ENCODE data around the gene F13A1.

F13A1 gene

GRCh38 chr6:6350696-6351095 is 30.2 kb upstream of the F13A1 start:
- no peak overlapping the region for H3K9ac ChIP-seq (ENCODE audit: low read length in 2 of 2)
- no peak overlapping the region for H3K27ac ChIP-seq (ENCODE audit: low read length)
- H3K4me1 ChIP-seq (ENCODE audit: control insufficient read depth, insufficient read depth, low read length) = no peaks in the 10 kb centered on the region
- no peaks in the 10 kb centered on the region for H3K36me3 ChIP-seq (ENCODE audit: control insufficient read depth in 2 of 2, insufficient read depth in 2 of 2, low read length in 2 of 2)
- H3K9me3 ChIP-seq (ENCODE audit: control insufficient read depth in 2 of 2, low read length in 2 of 2) = no peaks in the 10 kb centered on the region
- H3K4me3 ChIP-seq (ENCODE audit: low read length in 2 of 2) = no peak overlapping the region
- peaks cover 0 to 2% of the 10 kb centered on the region in 2 donors for H3K27me3 ChIP-seq (ENCODE audit: control insufficient read depth in 1 of 2, insufficient read depth in 2 of 2, low read length in 2 of 2)

DNA sequence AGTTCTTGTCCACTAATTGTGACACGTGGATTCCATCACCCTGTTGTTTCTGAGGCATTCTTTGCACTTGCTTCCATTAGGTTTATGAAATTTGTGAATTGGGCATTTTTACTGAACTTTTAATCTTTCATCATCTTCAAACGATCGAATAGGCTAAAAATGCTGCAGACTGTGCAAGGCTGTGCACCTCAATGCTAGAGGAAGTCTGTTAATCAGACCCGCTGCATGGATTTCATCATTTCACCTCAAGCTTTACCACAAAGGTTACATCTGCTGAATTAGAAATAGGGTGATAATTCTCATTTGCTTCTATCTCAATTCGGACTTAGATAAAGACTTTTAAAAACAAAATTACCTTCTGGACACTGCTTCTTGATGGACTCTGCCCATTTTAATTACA is 27.8 kb upstream of the F13A1 start:
- no peak overlapping the region for H3K9ac ChIP-seq (ENCODE audit: low read length in 2 of 2)
- H3K27me3 ChIP-seq (ENCODE audit: control insufficient read depth in 1 of 2, insufficient read depth in 2 of 2, low read length in 2 of 2) = no peaks in the 10 kb centered on the region
- H3K4me3 ChIP-seq (ENCODE audit: low read length in 2 of 2) = no peak overlapping the region
- H3K4me1 ChIP-seq (ENCODE audit: control insufficient read depth, insufficient read depth, low read length) = no peaks in the 10 kb centered on the region
- H3K9me3 ChIP-seq (ENCODE audit: control insufficient read depth in 2 of 2, low read length in 2 of 2) = no peaks in the 10 kb centered on the region
- H3K36me3 ChIP-seq (ENCODE audit: control insufficient read depth in 2 of 2, insufficient read depth in 2 of 2, low read length in 2 of 2) = no peaks in the 10 kb centered on the region
- no peak overlapping the region for H3K27ac ChIP-seq (ENCODE audit: low read length)

DNA sequence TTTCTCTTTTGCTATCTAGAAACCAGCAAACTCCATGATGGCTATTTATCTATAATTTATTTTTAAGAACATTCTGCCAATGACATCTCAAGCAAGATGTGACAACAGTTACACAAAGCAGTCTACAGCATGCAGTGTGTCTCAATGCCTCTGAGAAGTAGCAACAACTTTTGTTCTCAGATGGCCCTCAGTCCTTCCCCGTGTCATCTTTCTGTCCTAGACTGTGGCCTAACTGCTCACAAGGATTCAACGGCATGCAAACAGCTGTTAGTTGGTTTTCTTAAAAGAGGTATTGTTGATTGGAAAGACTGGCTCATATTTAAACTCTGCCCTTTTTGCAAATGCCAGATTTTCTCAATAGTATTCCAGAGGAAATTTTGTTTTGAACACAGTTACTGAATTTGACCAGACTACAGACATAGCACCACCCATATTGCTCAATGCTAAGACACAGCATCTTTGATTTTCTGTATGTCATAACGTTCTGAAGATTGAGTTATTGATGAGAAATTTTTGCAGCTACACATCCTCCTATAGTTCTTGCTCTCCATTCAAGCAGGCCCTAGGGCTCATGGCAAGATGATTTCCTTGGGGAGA is 26.1 kb upstream of the F13A1 start:
- Histone ChIP-seq H3K9ac (ENCODE audit: low read length in 2 of 2) (no peak overlapping the region), H3K27me3 (ENCODE audit: control insufficient read depth in 1 of 2, insufficient read depth in 2 of 2, low read length in 2 of 2) (no peaks in the 10 kb centered on the region), H3K9me3 (ENCODE audit: control insufficient read depth in 2 of 2, low read length in 2 of 2) (no peaks in the 10 kb centered on the region), H3K4me3 (ENCODE audit: low read length in 2 of 2) (no peak overlapping the region), H3K4me1 (ENCODE audit: control insufficient read depth, insufficient read depth, low read length) (no peaks in the 10 kb centered on the region), H3K27ac (ENCODE audit: low read length) (no peak overlapping the region), H3K36me3 (ENCODE audit: control insufficient read depth in 2 of 2, insufficient read depth in 2 of 2, low read length in 2 of 2) (no peaks in the 10 kb centered on the region)

DNA sequence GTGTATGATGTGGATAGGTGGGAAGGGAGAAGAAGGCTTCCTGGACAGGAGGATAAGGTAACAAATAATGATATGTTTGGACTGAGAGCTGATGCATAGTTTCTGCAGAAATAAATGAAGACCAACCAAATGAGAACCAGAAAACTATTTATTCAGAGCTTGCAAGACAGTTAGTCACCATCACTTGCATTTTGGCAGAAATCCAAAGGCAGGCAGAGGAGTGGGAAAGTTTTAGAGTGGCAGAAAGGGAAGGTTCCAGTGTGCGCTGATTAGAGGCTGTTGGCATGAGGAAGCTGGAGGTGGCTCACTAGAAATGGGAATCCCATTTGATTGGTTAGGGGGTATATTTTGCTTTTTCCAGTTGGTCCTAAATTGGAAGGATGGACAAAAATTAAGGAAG is 13.0 kb upstream of the F13A1 start:
- Histone ChIP-seq H3K4me1 (ENCODE audit: control insufficient read depth, insufficient read depth, low read length) (peaks cover 2% of the 10 kb centered on the region), H3K4me3 (ENCODE audit: low read length in 2 of 2) (no peak overlapping the region), H3K9ac (ENCODE audit: low read length in 2 of 2) (no peak overlapping the region), H3K36me3 (ENCODE audit: control insufficient read depth in 2 of 2, insufficient read depth in 2 of 2, low read length in 2 of 2) (no peaks in the 10 kb centered on the region), H3K27me3 (ENCODE audit: control insufficient read depth in 1 of 2, insufficient read depth in 2 of 2, low read length in 2 of 2) (no peaks in the 10 kb centered on the region), H3K9me3 (ENCODE audit: control insufficient read depth in 2 of 2, low read length in 2 of 2) (peaks cover 0 to 4% of the 10 kb centered on the region in 2 donors), H3K27ac (ENCODE audit: low read length) (no peak overlapping the region)

DNA sequence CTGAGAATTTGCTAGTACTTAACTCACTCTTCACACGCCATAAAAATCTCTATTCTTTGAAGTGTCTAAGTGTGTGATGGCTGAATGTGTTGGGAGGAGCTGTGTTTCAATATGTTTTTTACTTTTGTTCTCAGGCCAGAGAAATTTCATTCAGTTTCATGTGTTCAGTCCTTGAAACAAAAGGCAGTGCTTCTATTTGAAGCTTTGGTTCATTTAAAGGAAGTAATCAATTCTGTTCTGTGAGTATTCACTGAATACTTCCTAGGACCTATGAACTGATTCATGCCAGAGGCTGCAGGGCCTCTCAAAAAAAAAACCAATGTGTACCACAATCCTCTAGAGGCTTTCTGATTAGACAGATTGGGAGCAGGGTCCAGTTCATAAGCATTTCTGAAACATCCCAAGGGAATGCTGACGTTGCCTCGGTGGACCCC is 12.4 kb upstream of the F13A1 start:
- Histone ChIP-seq H3K27ac (ENCODE audit: low read length) (no peak overlapping the region), H3K4me3 (ENCODE audit: low read length in 2 of 2) (no peak overlapping the region), H3K4me1 (ENCODE audit: control insufficient read depth, insufficient read depth, low read length) (peaks cover 2% of the 10 kb centered on the region), H3K9me3 (ENCODE audit: control insufficient read depth in 2 of 2, low read length in 2 of 2) (peaks cover 0 to 4% of the 10 kb centered on the region in 2 donors), H3K27me3 (ENCODE audit: control insufficient read depth in 1 of 2, insufficient read depth in 2 of 2, low read length in 2 of 2) (no peaks in the 10 kb centered on the region), H3K36me3 (ENCODE audit: control insufficient read depth in 2 of 2, insufficient read depth in 2 of 2, low read length in 2 of 2) (no peaks in the 10 kb centered on the region), H3K9ac (ENCODE audit: low read length in 2 of 2) (no peak overlapping the region)

DNA sequence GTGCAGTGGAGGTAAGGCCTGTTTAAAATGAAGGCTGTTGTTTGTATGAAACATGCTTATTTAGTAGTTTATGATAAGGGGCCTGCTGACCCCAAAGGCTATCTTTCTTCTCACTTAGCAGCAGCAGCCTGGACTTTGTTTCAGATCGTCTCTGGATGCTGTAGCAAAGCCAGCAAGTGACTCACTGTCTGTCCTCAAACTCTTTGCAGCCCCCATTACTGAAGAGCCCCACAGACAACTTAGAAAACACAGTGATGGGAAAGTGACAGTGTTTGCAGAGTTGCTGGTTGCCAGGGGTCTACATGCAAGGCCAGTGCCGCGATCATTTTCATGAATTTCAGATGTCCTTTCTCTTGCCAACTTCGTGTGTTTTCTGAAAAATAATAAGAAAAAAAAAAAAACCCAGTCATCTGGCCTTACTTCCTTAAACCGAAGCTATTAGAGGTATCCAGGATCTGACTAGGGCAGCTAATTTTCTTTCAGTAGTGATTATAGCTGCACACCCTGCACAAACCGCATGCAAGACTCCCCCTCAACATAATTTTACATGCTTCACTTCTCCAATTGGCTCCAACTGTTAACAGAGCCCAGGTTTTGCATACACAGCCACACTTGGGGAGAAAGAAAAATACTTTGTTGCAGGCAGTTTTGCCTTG is 11.6 kb upstream of the F13A1 start:
- H3K4me3 ChIP-seq (ENCODE audit: low read length in 2 of 2) = no peak overlapping the region
- H3K27me3 ChIP-seq (ENCODE audit: control insufficient read depth in 1 of 2, insufficient read depth in 2 of 2, low read length in 2 of 2) = no peaks in the 10 kb centered on the region
- peaks cover 0 to 4% of the 10 kb centered on the region in 2 donors for H3K9me3 ChIP-seq (ENCODE audit: control insufficient read depth in 2 of 2, low read length in 2 of 2)
- no peaks in the 10 kb centered on the region for H3K36me3 ChIP-seq (ENCODE audit: control insufficient read depth in 2 of 2, insufficient read depth in 2 of 2, low read length in 2 of 2)
- H3K4me1 ChIP-seq (ENCODE audit: control insufficient read depth, insufficient read depth, low read length) = peaks cover 2% of the 10 kb centered on the region
- no peak overlapping the region for H3K9ac ChIP-seq (ENCODE audit: low read length in 2 of 2)
- H3K27ac ChIP-seq (ENCODE audit: low read length) = no peak overlapping the region

- no peaks in the 10 kb centered on the region for H3K36me3 ChIP-seq (ENCODE audit: control insufficient read depth in 2 of 2, insufficient read depth in 2 of 2, low read length in 2 of 2)
- no peaks in the 10 kb centered on the region for H3K27me3 ChIP-seq (ENCODE audit: control insufficient read depth in 1 of 2, insufficient read depth in 2 of 2, low read length in 2 of 2)
- H3K9me3 ChIP-seq (ENCODE audit: control insufficient read depth in 2 of 2, low read length in 2 of 2) = peaks cover 0 to 4% of the 10 kb centered on the region in 2 donors
- H3K27ac ChIP-seq (ENCODE audit: low read length) = no peak overlapping the region
- no peak overlapping the region for H3K4me3 ChIP-seq (ENCODE audit: low read length in 2 of 2)
- peaks cover 2% of the 10 kb centered on the region for H3K4me1 ChIP-seq (ENCODE audit: control insufficient read depth, insufficient read depth, low read length)
- no peak overlapping the region for H3K9ac ChIP-seq (ENCODE audit: low read length in 2 of 2)
Measured at GRCh38 chr6:6331393-6331792, 10.9 kb upstream of the F13A1 start.

DNA sequence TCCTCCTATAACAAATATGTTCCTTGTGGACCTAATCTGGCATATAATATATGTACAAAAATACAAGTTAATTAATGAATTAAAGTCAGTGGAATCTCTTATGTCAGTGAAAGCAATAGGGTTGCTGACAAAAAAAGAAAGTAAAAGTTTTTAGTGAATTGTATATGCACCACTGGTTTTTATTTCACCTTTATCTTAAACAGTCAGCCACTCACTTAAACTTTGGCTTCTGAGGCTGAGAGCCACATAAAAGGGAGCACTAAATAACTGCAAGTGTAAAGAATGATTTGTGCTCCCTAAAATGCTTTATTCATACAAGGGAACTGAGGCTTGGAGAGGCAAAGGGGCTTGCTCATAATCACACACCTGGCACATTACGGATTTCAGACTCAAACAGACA is 9.9 kb upstream of the F13A1 start:
- Histone ChIP-seq H3K27me3 (ENCODE audit: control insufficient read depth in 1 of 2, insufficient read depth in 2 of 2, low read length in 2 of 2) (no peaks in the 10 kb centered on the region), H3K4me1 (ENCODE audit: control insufficient read depth, insufficient read depth, low read length) (peaks cover 2% of the 10 kb centered on the region), H3K9me3 (ENCODE audit: control insufficient read depth in 2 of 2, low read length in 2 of 2) (peaks cover 0 to 4% of the 10 kb centered on the region in 2 donors), H3K9ac (ENCODE audit: low read length in 2 of 2) (no peak overlapping the region), H3K27ac (ENCODE audit: low read length) (no peak overlapping the region), H3K4me3 (ENCODE audit: low read length in 2 of 2) (no peak overlapping the region), H3K36me3 (ENCODE audit: control insufficient read depth in 2 of 2, insufficient read depth in 2 of 2, low read length in 2 of 2) (no peaks in the 10 kb centered on the region)

DNA sequence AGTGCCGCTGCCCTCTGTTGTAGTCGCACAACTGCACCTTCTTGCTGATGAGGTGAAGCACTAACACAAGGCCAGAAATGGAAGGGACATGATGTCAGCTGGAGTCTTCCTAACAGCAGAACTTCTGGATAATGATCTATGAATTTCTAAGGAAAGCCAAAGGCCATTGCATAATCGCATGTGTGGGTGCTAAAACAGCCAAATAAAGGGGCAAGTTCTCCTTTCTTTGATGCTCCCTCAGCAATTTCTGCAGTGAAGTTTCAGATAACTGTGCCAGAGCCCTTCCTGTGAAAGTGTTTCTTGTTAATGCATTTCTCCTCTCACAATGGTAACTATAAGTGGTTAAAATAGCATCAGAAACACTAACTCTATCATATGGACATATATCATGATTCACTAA is 8.0 kb upstream of the F13A1 start:
- Histone ChIP-seq H3K4me3 (ENCODE audit: low read length in 2 of 2) (no peak overlapping the region), H3K9ac (ENCODE audit: low read length in 2 of 2) (no peak overlapping the region), H3K9me3 (ENCODE audit: control insufficient read depth in 2 of 2, low read length in 2 of 2) (peaks cover 0 to 4% of the 10 kb centered on the region in 2 donors), H3K36me3 (ENCODE audit: control insufficient read depth in 2 of 2, insufficient read depth in 2 of 2, low read length in 2 of 2) (no peaks in the 10 kb centered on the region), H3K27ac (ENCODE audit: low read length) (no peak overlapping the region), H3K27me3 (ENCODE audit: control insufficient read depth in 1 of 2, insufficient read depth in 2 of 2, low read length in 2 of 2) (no peaks in the 10 kb centered on the region), H3K4me1 (ENCODE audit: control insufficient read depth, insufficient read depth, low read length) (peaks cover 2% of the 10 kb centered on the region)

GRCh38 chr6:6323352-6323751 is 2.9 kb upstream of the F13A1 start:
- no peak overlapping the region for H3K27ac ChIP-seq (ENCODE audit: low read length)
- no peaks in the 10 kb centered on the region for H3K9me3 ChIP-seq (ENCODE audit: control insufficient read depth in 2 of 2, low read length in 2 of 2)
- H3K27me3 ChIP-seq (ENCODE audit: control insufficient read depth in 1 of 2, insufficient read depth in 2 of 2, low read length in 2 of 2) = peaks cover 7 to 13% of the 10 kb centered on the region in 2 donors
- H3K36me3 ChIP-seq (ENCODE audit: control insufficient read depth in 2 of 2, insufficient read depth in 2 of 2, low read length in 2 of 2) = no peaks in the 10 kb centered on the region
- no peak overlapping the region for H3K4me3 ChIP-seq (ENCODE audit: low read length in 2 of 2)
- no peak overlapping the region for H3K9ac ChIP-seq (ENCODE audit: low read length in 2 of 2)
- no peaks in the 10 kb centered on the region for H3K4me1 ChIP-seq (ENCODE audit: control insufficient read depth, insufficient read depth, low read length)

GRCh38 chr6:6320901-6321300 is 439 bp upstream of the F13A1 start:
- H3K27ac ChIP-seq (ENCODE audit: low read length) = no peak overlapping the region
- peaks cover 7 to 13% of the 10 kb centered on the region in 2 donors for H3K27me3 ChIP-seq (ENCODE audit: control insufficient read depth in 1 of 2, insufficient read depth in 2 of 2, low read length in 2 of 2)
- H3K4me1 ChIP-seq (ENCODE audit: control insufficient read depth, insufficient read depth, low read length) = no peaks in the 10 kb centered on the region
- no peaks in the 10 kb centered on the region for H3K36me3 ChIP-seq (ENCODE audit: control insufficient read depth in 2 of 2, insufficient read depth in 2 of 2, low read length in 2 of 2)
- no peak overlapping the region for H3K4me3 ChIP-seq (ENCODE audit: low read length in 2 of 2)
- no peak overlapping the region for H3K9ac ChIP-seq (ENCODE audit: low read length in 2 of 2)
- H3K9me3 ChIP-seq (ENCODE audit: control insufficient read depth in 2 of 2, low read length in 2 of 2) = no peaks in the 10 kb centered on the region

Data from stomach smooth muscle (tissue), 2 donors.